Stimulated activated naive CD4-positive, alpha-beta T cell (primary cell): ENCODE measurements around the gene CNGA2.

Experiments
- DNase-seq, 6 experiments: peaks; one replicate each; lab custom pipeline; 2025; lab: John Stamatoyannopoulos, UW

Gene CNGA2

DNA sequence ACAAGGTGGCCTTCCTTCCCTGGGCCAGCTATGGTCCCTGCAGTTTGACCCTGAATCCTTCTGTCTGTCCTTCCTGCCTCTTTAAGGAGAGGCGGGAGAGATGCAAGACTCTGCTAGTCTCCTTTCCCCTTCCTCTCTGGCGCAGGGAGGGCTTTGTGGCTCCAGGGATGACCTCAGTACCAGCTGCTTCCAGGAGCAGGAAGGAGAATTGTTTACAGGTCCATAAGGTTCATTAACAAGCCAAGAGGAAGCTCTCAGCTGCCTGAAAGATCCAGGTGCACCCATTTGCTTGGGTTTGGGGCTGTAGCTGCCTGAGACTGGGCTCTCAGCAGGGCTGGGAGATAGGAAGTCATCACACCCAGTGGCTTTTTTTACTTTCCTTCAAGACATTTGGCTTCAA is 22.8 kb upstream of the CNGA2 start:
- no peak for DNase-seq

DNA sequence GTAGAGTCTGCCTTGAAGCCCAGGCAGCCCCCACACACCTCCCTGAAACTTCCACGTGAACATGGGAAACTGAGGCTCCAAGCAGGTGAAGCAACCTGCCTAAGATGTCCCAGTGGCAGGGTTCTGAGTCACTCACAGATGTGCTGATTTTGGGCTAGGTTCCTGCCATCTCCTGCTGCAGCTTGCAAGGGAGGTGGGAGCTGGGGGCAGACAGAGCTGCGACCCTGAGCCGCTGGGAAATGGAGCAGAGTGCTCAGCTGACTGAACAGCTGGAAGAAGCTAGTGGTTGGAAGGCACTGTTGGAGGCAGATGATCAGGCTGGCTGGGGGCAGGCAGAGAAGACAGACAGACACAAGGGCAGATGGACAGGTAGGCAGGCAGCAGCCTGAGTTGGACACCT is 22.3 kb upstream of the CNGA2 start:
- DNase-seq, result no peak

DNA sequence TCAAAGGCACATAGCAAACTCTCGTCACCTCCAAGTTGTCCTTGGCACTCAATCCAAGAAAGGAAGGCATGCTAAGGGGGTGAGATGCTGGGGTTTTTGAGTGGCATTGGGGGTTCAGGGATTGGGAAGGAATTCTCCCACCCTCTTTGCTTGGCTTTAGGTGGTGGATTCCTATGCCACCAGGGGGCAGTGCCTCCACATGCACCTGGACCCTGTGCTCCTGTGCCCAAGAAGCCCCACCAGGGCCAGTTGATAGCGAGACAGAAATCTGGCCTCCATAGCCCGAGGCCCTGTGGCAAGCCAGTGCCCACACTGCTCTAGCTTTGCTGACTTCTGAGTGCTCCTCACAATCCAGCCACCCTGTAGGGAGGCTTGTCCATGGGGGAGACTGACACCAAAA is 20.7 kb upstream of the CNGA2 start:
- DNase-seq, result no peak

DNA sequence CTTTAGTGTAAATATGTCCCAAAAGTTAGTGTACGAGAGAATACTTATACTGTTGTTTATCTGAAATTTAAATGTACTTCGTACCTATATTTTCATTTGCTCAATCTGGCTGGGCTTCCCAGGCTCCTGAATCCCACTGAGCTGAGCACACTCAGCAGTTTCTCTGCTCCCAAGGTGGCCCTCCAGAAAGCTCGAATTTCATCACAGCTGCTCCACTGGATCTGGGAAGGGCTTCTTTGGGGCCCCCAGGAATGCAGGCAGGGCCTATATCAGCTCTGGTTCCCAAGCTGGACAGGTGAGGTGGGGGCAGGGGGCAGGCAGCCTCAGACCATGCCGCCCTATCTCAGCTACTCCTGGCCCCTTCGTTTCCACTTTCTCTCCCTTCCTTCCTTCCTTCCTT is 20.2 kb upstream of the CNGA2 start:
- no peak for DNase-seq

DNA sequence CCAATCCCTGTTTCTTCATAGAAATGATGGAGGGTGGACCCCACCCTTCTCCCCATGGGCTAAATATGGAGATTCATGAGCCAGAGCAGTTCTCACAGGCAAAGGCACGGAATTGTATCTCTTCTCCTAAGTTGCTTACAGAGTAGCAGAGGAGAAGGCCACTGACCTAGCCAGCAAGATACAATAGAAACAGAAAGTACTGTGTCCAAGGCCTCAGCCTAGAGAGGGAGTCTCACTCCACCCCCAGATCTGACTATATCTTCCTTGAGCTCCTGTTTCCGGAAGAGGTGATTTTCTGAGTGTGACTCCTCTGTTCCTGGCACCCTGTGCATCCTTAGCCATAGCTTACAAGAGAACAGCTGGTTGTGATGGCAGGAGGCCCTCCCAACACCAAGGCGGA is 18.8 kb upstream of the CNGA2 start, which contains the start of gene FATE1:
Gene FATE1, plus strand, starts transcription at position 284 of the 400 bp plus-strand sequence. Its CDS starts 85 bp downstream, at position 369.
- no peak for DNase-seq

DNA sequence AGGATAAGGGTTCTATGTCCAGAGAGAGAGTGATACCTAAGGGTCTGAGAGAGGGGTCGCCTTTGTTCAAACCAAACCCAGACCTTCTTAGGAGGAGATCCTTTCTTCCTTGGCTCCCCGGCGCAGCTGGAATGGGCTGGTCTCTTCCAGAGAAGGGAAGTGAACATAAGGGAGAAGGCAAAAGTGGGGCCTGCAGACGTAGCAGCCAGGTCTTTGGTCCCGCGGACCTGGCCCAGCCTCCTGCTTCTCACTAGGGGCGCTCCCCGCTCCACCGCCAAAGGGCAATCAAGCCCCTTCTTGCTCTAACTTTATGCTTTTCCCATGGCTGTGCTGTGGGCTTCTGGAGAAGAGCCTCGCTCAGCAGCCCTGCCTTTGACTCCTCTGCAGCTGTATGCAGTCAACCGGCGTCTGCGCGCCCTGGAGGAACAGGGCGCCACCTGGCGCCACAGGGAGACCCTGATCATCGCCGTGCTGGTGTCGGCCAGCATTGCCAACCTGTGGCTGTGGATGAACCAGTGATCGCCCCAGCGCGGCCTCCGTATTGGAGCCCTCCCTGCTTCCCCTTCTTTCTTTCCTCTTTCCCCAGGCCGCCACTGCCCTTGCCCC is 12.2 kb upstream of the CNGA2 start:
- no peak for DNase-seq

DNA sequence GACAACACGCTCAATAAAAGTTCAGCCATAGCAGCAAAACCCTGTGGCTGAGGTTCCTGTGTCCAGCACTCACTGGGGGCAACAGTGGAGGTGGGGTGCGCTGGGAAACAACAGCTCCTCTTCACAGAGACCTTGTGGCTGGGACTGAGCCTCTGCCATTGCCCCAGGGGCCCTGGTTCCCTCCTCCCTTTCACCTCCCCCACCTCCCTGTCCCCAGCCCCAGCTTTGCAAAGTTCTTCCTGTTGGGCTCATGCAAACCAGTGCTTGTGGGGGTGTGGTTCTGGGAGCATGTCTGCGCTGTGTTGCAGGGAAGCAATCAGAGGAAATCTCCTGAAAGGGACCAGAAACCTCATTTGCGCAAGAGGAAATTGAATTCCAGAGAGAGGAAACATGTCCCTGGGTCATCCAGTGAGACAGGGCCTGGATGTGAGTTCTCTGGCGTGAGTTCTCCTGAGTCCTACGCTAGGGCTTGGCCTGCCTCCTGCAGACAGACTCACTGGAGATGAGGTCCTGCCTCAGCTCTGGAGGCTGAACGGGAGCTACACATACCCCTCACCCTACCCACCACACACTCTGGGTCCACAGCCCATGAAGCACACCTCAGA is 11.3 kb upstream of the CNGA2 start:
- DNase-seq, result no peak

DNA sequence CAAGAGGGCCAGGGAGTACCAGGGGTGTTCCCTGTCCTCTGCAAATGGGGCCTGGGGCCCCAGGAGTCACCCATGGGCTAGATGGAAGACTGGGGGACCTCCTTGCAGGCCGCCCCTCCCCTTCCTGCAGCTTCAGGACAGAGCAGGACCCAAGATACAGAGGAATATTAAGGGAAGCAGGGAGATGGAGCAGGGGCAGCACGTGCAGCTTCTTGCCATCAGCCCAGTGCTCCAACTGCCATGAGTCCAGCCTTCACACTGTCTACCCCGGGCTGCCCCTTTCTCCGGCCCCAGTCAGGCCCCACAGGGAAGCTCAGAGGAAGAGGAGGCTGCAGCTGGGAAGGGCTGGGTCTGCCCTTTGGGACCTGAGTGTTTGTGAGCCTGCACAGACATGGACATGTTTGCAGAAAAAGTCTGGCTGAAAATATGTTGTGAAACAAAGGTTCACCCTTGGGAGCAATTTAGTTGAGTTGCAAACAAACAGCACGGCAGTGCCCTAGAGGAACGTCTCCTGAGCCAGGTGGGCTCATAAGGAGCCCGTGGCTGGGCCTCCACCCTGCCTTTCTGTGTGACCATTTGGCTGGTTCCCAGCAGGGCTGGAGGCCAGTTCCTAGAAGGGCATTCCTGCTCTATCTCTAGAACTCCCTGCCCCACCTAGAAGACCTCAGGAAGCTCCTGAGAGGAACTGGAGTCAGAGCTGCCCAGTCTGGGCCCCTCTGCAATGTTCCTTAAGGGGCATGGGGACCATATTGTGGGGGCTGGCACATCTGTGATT is 9.8 kb upstream of the CNGA2 start:
- no peak for DNase-seq

DNA sequence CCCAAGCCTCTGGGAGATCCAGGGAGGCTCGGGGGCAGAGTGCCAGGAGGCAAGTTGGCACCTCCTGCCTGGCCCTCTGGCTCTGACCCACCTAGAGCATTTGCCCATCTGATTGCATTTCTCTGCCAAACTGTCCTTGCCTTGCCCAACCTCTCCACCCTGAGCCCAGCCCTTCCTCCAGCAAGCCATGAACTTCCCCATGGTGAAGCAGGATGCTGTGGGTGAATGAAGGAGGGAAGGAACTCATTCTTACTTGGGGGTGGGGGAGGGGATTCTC is 9.3 kb upstream of the CNGA2 start:
- no peak for DNase-seq

DNA sequence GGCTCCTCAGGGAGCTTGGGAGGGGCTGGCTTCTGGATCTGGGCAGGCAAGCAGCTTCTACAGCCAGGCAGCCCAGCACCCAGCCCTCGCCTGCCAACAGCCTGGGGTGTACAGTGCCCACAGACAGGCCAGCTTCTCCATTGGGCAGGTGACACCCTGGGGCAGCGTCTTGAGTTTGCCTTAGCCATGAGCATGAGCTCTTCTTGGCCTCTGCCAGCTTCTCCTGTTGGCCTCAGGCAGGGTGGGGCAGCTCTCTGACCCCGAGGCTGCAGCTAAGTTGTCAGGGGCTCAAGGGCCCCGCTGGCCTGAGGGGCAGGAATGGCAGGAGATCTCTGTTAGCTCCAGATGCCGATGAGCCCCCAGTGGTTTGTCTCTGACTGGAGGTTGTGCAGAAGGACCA is 7.8 kb upstream of the CNGA2 start:
- DNase-seq, result no peak

DNA sequence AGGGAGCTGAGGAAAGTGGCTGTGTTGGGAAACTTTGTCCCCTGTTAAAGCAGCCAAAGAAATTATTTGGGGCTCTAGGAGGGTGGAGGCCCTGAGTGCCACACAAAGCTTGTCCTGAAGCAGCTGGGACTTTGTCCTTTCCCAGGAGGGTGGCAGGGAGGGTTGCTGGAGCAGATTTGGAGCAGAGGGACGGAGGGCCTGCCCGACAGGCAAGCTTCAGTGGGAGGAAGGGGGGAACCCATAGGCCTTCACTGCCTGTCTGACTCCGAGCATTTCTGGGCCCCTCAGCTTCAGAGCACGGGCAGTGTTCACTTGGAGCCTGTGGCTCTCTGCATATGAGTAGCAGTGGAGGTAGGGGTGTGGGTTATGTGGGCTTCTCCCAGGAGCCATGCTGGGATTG is 7.2 kb upstream of the CNGA2 start:
- no peak for DNase-seq

DNA sequence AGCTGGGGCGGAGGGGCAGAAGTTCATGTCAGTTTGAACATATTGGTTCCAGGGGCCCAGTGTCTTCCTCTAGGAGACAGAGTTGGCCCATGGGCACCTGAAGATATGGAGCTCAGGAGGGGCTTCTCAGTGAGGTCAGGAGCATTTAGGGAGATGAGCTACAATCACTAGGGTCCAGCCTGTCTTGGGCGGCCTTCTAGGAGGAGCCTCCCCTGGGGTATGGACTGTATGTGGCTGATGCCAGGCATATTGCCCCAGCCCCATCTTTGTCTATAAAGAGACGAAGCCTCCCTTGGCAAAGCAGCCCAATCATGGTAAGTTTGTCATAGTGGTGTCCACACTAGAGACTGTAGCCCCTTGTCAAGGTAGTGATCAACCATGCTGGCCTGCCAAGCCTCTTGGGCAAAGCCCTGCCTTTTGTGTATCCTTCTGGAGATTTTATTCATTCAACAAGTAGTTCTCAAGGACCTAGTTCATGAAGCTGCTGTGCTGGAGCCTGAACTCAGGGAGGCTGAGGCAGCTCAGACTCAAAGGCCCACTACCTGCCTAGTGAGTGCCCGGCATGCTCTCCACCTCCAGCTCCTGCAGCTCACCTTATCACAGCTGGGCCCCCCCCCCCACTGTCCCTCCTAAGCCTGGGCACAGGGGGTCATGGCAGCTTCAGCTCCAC is 5.4 kb upstream of the CNGA2 start:
- DNase-seq, result no peak

DNA sequence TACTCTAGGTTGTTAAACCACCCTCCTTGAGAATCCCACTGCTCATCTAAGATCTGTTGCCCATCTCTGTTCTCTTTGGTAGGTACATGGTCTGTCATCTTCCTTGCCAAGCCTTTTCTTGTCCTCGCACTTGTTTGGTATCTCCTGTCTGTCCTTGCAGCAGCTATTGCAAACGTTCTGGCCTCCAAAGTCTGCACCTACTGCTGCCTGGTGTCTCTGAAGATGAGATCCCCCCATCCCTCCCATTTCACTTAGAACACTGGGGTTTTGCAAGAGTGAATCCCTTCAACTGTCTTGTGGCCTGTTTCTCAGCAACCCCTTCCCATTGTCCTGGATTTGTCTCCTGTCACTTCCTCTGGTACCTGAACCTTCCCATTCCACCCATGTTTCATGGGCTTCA is 673 bp downstream of the CNGA2 start:
- DNase-seq, result no peak

DNA sequence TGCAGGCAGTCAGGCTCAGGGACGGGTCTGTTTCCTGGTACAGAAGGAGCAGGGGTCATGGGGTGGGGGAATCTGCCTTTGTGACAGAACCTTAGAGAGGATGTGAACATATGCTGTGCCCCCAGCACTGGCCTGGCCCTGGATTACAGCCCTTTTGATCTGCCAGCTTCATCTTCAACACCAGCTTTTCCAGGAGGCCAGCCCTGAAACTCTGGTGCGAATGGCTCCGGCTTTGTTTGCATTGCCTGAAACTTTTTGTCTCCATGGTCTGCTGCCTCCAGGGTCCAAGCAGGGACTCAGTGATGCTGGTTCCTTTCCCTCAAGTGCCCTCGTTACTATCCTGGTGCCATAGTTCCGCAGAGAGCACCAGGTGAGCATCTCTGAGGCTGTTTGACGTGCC is 2.1 kb downstream of the CNGA2 start:
- DNase-seq, result no peak

DNA sequence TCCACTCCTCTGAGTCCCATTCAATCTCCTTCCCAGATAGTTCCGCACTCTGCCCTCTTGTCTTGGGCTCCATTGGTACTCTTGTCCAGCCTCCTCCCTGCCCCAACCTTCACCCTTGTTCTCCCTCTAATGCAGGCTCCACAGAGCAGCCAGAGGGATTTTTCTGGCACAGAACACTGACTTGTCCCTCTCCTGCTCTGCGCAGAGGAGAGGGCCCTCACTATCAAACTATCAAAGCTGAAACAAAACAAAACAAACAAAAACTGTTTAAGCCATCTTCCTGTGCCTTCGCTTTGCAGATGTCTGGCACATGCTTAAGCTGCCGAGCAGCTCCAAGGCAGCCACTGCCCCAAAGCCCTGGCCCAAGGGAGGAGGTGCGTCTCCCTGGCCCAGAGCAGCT is 2.9 kb downstream of the CNGA2 start:
- DNase-seq, result no peak

DNA sequence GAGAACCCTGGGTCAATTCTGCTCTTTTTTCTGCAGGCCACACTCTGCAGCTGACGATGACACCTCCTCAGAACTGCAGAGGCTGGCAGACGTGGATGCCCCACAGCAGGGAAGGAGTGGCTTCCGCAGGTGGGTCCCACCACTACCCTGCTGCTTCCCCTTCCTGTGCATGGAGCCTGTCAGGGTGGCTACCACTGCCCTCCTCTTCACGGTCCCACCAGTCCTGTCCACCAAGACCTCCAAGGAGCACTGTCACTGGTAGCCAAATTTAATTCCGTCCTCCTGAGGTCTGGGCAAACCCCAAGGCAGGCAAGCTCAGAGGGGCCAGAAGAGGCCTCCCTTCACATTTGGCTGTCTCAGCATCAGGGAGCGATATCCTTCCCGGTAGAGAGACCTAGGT is 4.2 kb downstream of the CNGA2 start:
- DNase-seq, result no peak

DNA sequence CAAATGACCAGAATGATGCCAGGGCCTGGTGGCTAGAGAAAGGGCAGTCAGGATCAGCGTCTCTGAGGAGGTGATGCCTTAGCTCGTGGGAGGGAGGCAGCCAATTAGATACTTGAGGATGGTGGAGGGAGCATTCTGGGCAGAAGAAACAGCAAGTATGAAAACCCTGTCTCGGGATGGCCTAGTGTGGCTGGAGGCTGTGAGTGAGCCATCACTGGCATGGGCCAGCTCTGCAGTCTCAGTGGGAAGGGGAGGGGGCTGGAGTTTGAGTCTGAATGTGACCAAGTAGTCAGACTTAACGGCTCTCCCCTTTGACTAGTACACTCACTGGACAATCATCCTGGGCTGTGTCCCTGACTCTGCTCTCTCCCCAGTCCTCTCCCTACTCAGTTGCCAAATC is 7.1 kb downstream of the CNGA2 start:
- DNase-seq, result no peak

DNA sequence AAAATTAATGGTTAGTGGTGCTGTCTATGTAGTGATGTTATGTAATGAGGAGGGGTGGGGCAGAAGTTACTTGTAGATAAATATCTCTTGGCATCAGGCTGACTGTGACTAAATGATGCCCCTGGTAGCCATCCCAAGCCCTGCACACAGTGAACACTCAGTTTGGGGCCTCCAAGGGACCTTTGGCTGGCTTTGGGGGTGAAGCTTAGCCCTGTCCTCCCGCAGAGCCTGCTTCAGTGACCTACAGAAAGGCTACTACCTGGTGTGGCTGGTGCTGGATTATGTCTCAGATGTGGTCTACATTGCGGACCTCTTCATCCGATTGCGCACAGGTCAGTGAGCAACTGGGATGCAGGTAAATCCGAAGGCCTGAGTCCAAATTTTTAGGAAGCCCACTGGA is 7.8 kb downstream of the CNGA2 start:
- no peak for DNase-seq

DNA sequence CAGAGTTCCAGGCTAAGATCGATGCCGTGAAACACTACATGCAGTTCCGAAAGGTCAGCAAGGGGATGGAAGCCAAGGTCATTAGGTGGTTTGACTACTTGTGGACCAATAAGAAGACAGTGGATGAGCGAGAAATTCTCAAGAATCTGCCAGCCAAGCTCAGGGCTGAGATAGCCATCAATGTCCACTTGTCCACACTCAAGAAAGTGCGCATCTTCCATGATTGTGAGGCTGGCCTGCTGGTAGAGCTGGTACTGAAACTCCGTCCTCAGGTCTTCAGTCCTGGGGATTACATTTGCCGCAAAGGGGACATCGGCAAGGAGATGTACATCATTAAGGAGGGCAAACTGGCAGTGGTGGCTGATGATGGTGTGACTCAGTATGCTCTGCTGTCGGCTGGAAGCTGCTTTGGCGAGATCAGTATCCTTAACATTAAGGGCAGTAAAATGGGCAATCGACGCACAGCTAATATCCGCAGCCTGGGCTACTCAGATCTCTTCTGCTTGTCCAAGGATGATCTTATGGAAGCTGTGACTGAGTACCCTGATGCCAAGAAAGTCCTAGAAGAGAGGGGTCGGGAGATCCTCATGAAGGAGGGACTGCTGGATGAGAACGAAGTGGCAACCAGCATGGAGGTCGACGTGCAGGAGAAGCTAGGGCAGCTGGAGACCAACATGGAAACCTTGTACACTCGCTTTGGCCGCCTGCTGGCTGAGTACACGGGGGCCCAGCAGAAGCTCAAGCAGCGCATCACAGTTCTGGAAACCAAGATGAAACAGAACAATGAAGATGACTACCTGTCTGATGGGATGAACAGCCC is 9.3 kb downstream of the CNGA2 start:
- DNase-seq, result no peak

DNA sequence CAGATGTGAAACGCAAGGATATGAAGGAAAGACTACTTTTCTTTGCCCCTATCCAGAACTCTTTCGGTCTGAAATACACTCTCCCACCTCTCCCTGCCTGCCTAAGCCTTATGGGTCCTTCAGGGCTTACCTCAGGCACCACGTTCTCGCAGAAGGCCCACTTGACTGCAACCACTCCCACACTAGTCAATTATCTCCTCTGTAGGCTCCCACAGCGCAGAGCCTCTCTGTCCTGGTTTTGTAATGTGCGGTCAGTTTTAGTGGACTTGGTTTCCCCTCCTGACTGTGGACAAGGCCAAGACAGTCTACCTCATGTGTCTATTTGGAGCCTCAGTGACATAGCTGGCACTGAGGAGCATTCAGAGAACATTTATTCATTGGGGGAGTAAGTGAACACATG is 11.1 kb downstream of the CNGA2 start:
- no peak for DNase-seq

DNA sequence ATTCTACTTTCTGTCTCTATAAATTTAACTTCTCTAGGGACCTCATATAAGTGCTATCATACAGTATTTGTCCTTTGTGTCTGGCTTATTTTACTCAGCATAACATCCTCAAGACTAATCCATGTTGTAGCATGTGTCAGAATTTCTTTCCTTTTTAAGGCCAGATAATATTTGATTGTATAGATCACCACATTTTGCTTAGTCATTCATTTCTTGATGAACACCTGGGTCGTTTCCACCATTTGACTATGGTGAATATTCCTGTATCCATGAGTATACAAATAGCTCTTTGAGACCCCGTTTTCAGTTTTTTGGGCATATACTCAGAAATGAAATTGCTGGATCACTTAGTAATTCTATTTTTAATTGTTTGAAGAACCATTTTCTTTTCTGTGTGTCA is 12.0 kb downstream of the CNGA2 start:
- no peak for DNase-seq

DNA sequence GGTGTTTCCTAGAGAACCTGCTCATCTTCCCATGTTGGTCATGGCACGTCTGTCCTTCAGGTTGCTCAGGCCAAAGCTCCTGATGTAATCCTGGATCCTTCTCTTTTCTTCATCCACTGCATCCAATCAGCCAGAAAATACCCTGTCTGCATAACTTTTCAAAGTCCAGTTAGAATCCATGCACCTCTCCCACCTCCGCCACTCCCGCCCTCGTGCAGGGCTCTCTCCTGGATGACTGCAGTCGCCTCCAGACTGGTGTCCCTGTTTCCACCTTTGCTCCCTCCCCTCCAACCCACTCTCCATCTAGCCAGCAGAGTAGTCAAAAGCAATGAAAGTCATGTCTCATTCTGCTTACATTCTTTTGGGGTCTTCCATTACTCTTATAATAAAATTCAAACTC is 16.0 kb downstream of the CNGA2 start:
- no peak for DNase-seq
